Caki2 (cell line): ENCODE results near the gene ASAP2. TPM values are rescaled to one million over a fixed set of nuclear protein-coding genes. Genes with fewer than 3 reads are reported as not detected.

Experiments
- DNase-seq: peaks from one replicate; pipeline ENCODE4 v3.0.0-alpha.2; 2015; ENCODE audit warnings: low read depth
- in situ Hi-C: cut with HindIII; loops from 2 replicates; pipeline ENCODE4 v1.10.0; 2016; ENCODE audit warnings: low sequenced_read_pairs, low pct_unique_long_range_greater_than_20kb, mixed read lengths
- total RNA-seq: library from RNA; depleted of rRNA; stranded (reverse); fragments of >200 nt; shearing (Covaris generic); gene quantifications from 2 replicates; pipeline ENCODE4 v1.2.3, GENCODE V29; 2014; ENCODE audit warnings: low replicate concordance; rRNA removed

Gene ASAP2
- total RNA-seq, 1 experiment from 2014 or later, result 33.8 TPM

DNA sequence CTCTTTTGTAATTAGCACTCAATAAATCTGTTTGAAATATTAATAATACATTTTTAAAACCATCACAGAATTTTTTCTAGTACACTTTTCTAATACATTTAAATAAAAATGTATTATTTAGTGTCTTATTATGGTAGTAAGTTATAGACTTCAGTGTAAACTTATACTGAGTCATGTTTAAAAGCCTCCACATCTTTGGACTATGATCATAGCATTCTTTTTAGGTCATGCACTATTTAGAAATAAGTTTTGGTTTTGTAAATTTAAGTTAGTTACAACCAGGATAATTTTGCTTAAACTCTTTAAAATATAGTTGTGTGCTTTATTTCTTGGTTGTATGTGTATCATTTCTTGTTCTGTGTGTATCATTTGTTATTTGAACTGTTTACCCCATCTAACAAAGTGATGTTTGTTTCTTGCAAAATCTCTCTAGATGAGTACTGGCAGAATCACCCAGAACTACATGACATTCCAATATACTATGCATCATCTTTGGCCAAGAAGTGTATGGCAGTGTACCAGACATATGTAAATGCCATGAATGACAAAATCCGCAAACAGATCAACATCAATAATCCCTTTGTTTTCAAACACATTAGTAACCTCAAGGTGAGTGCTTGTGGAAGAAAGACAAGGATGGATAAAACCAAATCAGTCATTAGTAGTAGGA is 233.6 kb downstream of the ASAP2 start:
- no peak for DNase-seq
- in situ Hi-C loops, result no loop called here

GRCh38 chr2:9441556-9441955 is 234.9 kb downstream of the ASAP2 start:
- no peak for DNase-seq
- in situ Hi-C loops, result no loop called here

- DNase-seq, result no peak
- in situ Hi-C loops, result no loop called here
Observed at GRCh38 chr2:9443526-9443925, 236.9 kb downstream of the ASAP2 start.

- in situ Hi-C loops, result no loop called here
- DNase-seq, result no peak
Observed at GRCh38 chr2:9445089-9445488, 238.5 kb downstream of the ASAP2 start.

DNA sequence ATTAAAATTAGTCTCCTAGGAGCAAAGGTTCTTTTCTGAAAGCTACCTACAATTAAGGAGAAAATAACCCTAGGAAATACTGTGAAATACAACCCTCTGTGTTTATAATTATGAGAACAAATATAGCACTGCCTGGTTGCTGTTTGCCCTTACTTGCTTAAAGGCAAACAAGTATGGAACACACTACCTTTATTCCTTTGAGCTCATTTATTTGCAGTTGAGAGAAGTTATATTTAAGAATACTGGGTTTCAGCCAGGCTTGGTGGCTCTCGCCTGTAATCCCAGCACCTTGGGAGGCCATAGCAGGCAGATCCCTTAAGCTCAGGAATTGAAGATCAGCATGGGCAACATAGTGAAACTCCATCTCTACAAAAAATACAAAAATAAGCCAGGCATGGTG is 244.6 kb downstream of the ASAP2 start:
- in situ Hi-C loops, result no loop called here

More for the DNA sequence above, 244.6 kb downstream of the ASAP2 start:
- no peak for DNase-seq

Other genes with a start within 250 kb of the ASAP2 start
- 6.6 and 16.7 TPM in 2 replicates for gene MBOAT2, start 203.1 kb upstream of the ASAP2 start, total RNA-seq
- gene ITGB1BP1, start 216.7 kb downstream of the ASAP2 start, total RNA-seq, result 55.9 and 110 TPM in 2 replicates
- gene CPSF3, start 216.8 kb downstream of the ASAP2 start, total RNA-seq, result 26.5 and 38.3 TPM in 2 replicates